ENCODE results near the gene MACROD2.

DNA sequence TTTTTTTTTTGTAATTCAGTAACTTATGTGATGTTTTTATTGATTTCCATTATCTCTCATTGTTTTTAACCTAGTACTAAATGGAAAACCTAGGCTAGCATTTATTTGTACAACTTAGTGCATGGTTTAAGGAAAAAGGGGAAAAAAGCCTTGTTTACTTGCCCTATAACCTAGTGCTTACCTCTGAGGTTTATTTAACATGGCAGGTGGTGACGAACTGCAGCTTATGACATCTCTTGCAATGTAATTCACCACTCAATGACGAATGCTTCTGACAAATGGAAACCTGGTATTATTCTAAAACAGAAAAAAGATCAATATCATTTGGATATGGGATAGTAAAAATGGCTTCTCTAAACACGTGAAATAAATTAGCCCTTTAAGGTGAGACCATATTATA is 960.7 kb downstream of the MACROD2 start:
- TF ChIP-seq, protein P1, sequence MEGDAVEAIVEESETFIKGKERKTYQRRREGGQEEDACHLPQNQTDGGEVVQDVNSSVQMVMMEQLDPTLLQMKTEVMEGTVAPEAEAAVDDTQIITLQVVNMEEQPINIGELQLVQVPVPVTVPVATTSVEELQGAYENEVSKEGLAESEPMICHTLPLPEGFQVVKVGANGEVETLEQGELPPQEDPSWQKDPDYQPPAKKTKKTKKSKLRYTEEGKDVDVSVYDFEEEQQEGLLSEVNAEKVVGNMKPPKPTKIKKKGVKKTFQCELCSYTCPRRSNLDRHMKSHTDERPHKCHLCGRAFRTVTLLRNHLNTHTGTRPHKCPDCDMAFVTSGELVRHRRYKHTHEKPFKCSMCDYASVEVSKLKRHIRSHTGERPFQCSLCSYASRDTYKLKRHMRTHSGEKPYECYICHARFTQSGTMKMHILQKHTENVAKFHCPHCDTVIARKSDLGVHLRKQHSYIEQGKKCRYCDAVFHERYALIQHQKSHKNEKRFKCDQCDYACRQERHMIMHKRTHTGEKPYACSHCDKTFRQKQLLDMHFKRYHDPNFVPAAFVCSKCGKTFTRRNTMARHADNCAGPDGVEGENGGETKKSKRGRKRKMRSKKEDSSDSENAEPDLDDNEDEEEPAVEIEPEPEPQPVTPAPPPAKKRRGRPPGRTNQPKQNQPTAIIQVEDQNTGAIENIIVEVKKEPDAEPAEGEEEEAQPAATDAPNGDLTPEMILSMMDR (IDR thresholded peaks at IDR 0.05) = no peak
- no peak for TF ChIP-seq ZFX (IDR thresholded peaks at IDR 0.05; ENCODE audit: borderline replicate concordance)
